Hepatocyte (in vitro differentiated cells): ENCODE data around the gene MEGF11.

ENCODE experiments used
- EZH2phosphoT487 ChIP-seq: fragments of 200-600 bp; sonication (generic); IDR thresholded peaks from one replicate; pipeline ENCODE4 v1.6.1; 2018; ENCODE audit warnings: antibody characterized with exemption, mild to moderate bottlenecking, low read depth, moderate library complexity; ENCODE audit not compliant: unreplicated experiment, severe bottlenecking
- TF ChIP-seq, protein P1 (sequence below): fragments of 200-600 bp; sonication (generic); IDR thresholded peaks from 2 replicates; pipeline ENCODE4 v1.5.1; 2016; ENCODE audit warnings: antibody characterized with exemption, mild to moderate bottlenecking; ENCODE audit not compliant: poor library complexity

GRCh38 chr15:66131831-66132230, 121.7 kb downstream of the MEGF11 start:
- TF ChIP-seq, protein P1, sequence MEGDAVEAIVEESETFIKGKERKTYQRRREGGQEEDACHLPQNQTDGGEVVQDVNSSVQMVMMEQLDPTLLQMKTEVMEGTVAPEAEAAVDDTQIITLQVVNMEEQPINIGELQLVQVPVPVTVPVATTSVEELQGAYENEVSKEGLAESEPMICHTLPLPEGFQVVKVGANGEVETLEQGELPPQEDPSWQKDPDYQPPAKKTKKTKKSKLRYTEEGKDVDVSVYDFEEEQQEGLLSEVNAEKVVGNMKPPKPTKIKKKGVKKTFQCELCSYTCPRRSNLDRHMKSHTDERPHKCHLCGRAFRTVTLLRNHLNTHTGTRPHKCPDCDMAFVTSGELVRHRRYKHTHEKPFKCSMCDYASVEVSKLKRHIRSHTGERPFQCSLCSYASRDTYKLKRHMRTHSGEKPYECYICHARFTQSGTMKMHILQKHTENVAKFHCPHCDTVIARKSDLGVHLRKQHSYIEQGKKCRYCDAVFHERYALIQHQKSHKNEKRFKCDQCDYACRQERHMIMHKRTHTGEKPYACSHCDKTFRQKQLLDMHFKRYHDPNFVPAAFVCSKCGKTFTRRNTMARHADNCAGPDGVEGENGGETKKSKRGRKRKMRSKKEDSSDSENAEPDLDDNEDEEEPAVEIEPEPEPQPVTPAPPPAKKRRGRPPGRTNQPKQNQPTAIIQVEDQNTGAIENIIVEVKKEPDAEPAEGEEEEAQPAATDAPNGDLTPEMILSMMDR = no peak
- TF ChIP-seq EZH2phosphoT487 = no peak
